NCI-H82 treated with DMSO at 0.1 percent for 48 hours (cell line): ENCODE measurements around the gene ALLC.
"Not testable (repeated sequence)": the region's sequence is repeated elsewhere in the genome, so short reads cannot be mapped to it uniquely, and the experiment has no call there.

Experiments
- DNase-seq: peaks from one replicate; lab custom pipeline; 2025; ENCODE audit not compliant: unreplicated experiment; lab: John Stamatoyannopoulos, UW

Gene ALLC

GRCh38 chr2:3626118-3626811, 31.7 kb upstream of the ALLC start:
- no peak for DNase-seq

GRCh38 chr2:3626812-3627499, 31.0 kb upstream of the ALLC start:
- no peak for DNase-seq

GRCh38 chr2:3627500-3628100, 30.4 kb upstream of the ALLC start:
- DNase-seq: no peak

- DNase-seq: no peak
Measured at GRCh38 chr2:3628241-3628679, 29.7 kb upstream of the ALLC start.

- DNase-seq: no peak
Measured at GRCh38 chr2:3628800-3629199, 29.2 kb upstream of the ALLC start.

- DNase-seq: no peak
Measured at GRCh38 chr2:3630631-3631030, 27.4 kb upstream of the ALLC start.

GRCh38 chr2:3631161-3631850, 26.7 kb upstream of the ALLC start:
- no peak for DNase-seq

GRCh38 chr2:3631851-3632659, 25.9 kb upstream of the ALLC start:
- no peak for DNase-seq

- peak; percentile 30 for DNase-seq
Measured at GRCh38 chr2:3633089-3633981, 24.7 kb upstream of the ALLC start.

- no peak for DNase-seq
Measured at GRCh38 chr2:3633982-3634595, 23.9 kb upstream of the ALLC start.

GRCh38 chr2:3634596-3635121, 23.3 kb upstream of the ALLC start:
- DNase-seq: no peak

GRCh38 chr2:3635171-3635974, 22.6 kb upstream of the ALLC start:
- no peak for DNase-seq

GRCh38 chr2:3635975-3636327, 22.0 kb upstream of the ALLC start:
- not testable (repeated sequence) for DNase-seq

GRCh38 chr2:3636586-3637310, 21.3 kb upstream of the ALLC start:
- DNase-seq: no peak

- no peak for DNase-seq
Measured at GRCh38 chr2:3637311-3637675, 20.7 kb upstream of the ALLC start.

- DNase-seq: no peak
Measured at GRCh38 chr2:3637692-3638455, 20.1 kb upstream of the ALLC start.

GRCh38 chr2:3638456-3638810, 19.6 kb upstream of the ALLC start:
- no peak for DNase-seq
